GM21390 (cell line): Measurements from ENCODE around the gene CHCHD6.

Experiments
- ATAC-seq: cut with Tn5 transposase; IDR thresholded peaks from one replicate; pipeline ENCODE4 v1.9.1; 2021; ENCODE audit not compliant: unreplicated experiment

The CHCHD6 gene

DNA sequence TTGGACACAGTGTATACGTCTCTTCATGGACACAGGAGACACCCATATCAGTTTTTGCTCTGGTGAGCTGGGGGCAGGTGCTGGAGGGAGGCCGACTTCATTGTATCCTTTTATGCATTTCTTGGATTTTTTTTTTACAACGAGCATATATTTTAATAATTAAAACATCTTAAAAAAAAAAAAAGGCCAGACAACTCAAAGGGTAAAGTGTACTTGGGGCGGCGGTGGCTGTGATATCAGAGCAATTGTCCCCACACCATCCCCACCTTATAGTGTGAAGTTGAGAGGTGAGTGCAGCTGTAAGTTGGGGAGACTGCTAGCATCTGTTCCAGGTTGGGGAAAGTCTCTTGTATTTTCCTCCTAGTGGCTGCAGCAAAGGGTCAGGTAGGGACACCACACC lies 266.9 kb downstream of the CHCHD6 start:
- ATAC-seq, result no peak

DNA sequence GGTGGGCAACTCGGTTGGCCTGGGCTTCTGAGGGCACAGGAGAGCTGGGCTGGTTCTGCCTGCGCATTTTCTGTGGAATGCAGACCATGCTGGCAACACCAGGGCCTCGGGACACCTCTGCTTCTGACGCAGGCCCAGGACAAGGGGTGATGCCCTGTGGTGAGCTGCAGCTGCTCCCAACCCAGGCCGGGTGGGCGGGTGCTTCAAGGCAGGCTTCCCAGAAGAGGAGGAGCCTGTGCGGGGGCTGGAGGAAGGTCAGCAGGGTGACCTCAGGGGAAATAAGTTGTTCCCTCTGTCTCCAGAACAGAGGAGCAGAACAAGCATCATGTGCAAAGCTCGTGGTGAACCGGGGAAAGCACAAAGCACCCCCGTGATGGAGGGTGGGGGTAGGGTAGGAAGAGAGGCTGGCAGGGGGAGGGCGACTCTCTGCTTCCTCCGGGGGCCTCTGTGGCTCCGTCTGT lies 267.9 kb downstream of the CHCHD6 start:
- ATAC-seq, result no peak

DNA sequence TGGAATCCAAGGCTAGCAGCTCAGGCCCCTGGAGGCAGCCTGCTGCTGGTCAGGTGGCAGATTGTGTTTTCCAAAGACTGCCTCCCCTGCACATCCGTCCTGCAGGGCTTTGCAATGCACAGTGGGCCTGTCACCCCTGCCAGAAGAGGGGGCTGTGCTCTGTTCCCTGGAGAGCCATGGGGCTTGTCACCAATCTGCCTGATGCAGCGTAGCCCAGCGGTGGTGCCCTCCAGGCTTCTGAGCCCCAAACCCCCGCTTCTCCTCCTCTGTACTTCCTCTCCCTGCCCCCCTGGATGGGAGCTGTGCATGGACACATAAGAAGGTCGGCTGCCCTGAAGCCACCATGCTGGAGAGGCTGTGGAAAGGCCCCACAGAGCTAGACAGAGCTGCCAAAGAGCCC lies 268.8 kb downstream of the CHCHD6 start:
- no peak for ATAC-seq

DNA sequence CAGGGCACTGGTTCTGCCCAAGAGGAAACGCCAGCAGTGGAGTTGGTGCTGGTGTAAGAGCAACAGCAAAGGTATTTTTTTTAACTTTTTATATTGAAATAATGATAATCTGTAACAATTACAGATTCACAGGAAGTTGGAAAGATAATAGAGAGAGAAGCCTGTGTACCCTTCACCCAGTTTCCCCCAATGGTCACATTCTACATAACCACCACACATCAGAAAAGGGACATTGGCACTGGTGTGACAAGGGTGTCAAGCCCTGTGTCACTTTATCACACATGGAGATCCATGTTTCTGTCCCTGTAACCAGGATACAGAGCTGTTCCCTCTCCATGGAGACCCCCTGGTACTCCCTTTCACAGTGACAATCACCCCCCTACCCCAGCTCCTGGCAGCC lies 269.8 kb downstream of the CHCHD6 start:
- ATAC-seq, result no peak

DNA sequence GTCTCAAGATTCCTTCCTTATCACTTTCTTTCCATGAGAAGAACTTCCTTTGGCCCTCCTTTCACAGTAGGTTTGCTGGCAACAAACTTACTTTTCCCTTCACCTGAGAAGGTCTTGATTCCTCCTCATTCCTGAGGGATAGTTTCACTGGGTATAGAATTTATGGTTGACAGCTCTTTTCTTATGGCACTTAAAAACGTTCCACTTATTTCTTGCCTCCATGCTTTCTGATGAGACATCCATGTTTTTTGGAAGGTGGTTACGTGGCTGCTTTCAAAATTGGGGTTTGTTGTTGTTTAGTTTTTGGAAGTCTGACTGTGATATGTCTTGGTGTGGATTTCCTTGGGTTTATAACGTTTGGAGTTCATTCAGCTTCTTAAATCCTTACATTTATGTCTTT lies 270.7 kb downstream of the CHCHD6 start:
- no peak for ATAC-seq

DNA sequence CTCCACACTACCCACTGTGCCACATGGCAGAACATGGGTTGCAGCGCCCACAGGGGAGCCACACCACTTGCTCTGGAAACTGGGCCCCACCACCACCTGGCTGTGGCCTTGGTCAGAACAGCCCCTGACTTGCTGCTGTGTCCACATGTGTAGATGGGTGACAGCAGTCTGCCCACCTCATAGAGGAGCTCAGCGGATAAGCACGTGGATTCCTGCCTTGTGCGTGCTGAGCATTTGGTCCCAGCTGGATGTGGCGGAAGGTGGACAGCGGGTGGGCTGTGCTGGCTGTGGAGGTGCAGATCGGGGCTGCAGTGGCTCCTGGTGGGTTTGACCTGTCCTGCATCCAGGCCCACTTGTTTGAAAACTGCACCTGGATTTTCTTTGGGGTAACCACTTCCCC lies 272.9 kb downstream of the CHCHD6 start:
- no peak for ATAC-seq

DNA sequence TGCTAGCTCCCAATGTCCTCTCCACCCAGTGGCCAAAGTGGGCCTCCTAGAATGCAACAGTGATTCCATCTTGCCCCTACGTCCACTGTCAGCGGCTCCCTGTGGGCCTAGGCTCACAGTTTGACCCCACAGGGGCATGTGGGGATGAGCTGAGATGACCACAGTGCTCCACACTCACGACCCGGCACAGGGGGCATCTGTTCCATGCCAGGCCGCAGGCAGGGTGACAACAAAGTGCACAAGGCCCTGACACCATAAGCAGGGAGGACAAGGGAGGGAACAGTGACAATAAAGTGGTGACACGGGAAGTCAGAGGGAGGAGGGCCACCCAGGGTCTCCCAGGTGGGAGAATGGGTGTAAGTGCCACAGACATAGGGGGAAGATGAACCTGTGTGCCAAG lies 273.8 kb downstream of the CHCHD6 start:
- ATAC-seq, result no peak

DNA sequence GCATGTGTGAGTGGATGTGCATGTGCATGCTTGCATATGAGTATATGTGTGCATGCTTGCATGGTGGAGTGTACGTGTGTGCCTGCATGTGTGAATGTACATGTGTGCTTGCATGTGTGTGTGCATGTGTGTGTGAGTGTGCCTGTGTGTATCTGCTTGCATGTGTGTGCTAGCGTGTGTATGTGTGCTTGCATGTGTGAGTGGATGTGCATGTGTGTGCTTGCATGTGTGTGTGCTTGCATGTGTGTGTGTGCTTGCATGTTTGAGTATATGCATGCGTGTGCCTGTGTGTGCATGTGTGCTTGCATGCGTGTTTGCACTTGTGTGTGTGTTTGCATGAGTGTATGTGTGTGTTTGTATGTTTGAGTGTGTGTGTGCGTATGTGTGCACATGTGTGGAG lies 274.3 kb downstream of the CHCHD6 start:
- ATAC-seq, result no peak

DNA sequence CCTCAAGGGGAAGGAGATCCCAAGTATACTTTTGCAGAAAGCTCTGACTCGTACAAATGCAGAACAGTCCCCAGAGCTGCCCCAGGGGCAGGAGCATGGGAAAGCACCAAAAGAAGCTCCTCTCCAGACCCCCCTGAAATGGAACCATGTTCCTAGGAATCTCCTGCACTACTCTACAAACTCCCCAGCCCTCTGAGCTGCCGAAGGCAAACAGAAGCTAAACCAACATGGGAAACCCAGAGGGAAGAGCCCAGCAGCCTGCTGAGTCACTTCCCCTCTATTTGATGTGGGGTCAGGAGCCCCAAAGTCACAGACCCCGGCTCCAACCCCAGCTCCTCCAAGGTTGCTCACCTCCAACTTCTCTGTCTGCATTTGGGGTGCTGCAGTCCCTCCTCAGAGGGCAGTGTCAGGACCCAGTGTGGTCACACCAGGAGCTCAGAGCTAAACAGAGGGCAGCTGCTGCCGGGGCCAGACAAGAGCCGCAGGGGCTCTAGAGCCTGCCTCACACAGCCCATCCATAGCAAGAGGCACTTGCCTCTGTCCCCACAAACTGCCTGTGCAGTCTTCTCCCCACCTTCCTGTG lies 275.1 kb downstream of the CHCHD6 start:
- no peak for ATAC-seq

DNA sequence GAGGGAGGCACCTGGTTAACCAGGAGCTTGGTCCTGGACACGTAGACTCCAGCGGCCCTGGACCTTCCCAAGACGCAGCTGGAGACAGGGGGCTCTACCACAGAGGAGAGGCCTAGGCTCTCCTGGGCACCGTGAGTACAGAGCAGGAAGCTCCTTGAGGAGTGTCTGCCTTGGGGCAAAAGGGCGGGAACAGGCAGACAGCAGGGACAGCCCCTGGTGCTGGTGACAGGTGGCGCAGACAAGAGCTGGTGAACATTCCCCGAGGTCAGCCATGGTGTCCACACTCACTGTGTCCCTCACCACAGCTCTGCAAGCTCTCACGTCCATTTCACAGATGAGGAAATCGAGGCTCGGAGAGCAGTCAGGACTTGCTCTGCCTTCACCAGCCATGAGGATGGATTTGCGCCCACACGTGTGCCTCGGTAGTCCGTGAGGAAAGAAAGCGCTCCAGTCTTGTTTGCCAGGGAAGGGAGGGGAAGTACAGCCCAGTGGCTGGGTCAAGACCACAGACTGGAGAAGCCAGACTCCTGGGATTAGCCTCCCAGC lies 276.3 kb downstream of the CHCHD6 start:
- no peak for ATAC-seq

DNA sequence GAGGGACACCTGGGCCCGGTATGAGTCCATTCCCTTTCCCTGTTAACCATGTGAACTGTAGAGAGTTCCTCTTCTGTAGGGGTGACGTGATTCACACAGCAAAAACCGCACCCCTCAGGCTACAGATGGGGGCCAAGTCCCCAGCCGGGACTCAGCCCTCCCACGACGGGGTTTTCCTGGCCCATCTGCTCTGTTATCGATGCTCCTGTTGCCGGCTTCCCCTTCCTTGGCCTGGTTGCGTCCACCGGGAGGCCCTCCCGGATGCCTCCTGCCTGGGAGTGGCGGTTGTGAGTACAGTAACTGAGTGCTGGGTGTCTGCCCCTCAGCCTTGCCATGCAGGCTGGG lies 278.1 kb downstream of the CHCHD6 start:
- peak; percentile 22 for ATAC-seq

DNA sequence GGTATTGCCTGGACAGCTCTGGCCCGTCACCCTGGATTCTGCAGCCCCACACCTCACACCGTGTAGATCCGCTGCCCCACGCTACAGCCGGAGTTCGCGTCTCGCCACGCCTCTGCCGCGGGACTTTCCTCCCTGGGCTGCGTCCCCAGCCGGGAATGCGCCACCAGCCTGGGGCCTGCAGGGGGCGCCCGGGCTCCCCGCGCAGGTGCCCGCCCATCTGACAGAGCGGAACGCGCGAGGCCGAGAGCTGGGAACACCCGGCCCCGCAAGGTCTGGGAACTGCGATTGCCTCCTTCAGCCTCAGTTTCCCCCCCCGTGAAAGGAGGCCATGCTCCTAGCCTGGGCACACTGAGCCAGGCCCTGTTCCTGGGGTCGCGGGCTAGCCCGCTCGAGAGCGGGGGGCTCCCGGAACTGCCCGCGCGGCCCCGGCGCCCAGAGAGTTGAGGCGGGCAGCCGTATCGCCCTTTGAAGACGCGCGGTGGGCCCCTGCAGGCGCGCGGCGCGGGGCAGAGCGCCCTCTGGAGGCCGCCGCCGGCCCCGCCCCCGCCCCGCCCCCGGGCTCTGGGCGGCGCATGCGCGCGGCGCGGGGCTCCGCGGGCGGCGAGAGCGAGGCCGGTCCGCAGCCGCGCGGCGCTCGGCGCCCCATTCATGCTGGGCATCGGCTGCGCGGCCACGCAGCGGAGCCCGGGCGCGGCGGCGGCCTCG lies 278.6 kb downstream of the CHCHD6 start, which contains the start of gene PLXNA1:
TSS of gene PLXNA1 (plus strand) at position 645 of the 705 bp plus-strand sequence. CDS start 5,479 bp downstream, outside the sequence.
- ATAC-seq, result peak; percentile 73

DNA sequence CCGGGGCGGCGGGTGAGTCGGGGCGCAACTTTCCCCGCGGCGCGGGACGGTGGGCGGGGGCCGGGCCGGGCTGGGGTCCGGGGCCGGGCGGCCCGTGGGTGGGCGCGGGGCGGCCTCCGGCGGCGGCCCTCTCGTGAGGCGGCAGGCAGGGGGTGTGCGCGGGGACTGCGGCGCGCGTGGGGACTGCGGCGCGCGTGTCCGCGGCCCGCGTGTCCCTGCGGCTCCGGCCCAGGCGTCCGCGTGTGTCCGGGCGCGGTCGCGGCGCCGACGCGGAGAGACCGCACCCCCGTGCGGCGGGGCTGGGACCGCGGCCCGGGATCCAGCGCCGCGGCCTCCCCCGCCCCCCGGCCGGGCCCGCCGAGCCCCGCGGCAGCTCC lies 279.2 kb downstream of the CHCHD6 start:
- ATAC-seq, result no peak

DNA sequence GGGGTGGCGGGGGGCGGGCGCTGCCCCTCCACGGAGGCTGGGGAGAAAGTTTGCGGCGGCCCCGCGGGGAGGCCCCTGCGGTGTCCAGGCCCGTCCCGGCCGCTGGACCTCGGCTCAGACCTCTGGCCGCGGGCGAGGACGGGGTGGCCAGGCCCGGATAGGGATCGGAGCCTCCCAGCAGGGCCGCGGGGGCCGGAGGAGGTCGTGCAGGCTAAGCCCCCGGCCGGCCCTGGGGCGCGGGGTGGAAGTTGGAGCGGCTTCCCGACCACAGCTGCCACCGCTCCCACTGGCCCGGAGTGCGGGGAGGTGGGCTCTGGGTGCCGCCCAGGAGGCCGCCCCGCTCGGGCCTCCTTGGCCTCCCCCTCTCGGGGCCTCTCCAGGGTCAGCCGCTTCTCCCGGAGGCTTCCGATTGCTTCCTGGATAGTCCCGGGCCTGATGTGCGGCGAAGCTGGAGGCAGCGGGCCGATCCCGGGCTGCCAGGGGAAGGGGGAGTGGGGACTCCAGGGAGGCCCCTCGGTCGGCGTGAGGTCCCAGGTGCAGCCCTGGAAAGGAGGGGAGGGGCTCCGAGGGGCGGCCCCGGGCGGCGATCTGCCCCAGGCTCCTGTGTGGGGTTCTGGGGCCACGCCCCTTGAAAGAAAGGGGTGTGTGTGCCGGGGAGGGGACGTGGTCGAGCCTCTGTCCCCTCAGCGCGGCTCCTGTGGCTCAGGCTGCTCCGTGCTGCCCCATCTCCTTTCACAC lies 279.8 kb downstream of the CHCHD6 start:
- ATAC-seq, result no peak

DNA sequence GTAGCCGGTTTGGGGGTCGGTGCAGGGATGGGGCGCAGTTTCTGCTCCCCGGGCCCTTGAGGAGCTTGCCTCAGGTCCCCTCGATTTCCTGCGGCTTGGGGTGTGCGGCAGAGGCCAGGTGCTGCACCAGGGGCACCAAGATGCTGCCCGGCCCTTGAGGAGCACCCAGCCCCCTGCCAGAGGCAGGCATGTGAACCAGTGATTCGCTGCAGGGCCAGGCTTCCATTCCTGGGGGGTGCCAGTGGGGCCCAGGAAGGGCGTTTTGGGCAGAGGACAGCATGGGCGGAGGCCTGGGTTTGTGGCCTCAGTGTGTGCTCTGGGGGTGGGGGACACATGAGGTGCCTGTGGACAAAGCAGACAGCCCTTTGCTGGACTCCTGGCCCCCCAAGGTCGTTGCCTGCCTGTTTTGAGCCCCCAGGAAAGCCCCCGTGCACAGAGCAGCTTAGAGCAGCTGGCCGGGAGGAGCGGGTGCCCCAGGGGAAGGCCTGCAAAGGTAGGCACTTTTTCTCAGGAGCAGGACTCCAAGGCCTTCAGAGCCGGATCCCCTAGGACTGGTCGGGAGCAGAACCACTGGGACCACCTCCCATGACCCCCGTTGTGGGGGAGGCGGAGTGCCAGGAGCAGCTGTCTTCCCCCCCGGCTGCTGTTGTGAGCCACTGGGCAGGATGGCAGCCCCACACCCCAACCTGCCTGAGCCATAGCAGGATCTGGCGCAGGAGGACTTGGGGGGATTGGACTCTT lies 280.5 kb downstream of the CHCHD6 start:
- ATAC-seq, result no peak

DNA sequence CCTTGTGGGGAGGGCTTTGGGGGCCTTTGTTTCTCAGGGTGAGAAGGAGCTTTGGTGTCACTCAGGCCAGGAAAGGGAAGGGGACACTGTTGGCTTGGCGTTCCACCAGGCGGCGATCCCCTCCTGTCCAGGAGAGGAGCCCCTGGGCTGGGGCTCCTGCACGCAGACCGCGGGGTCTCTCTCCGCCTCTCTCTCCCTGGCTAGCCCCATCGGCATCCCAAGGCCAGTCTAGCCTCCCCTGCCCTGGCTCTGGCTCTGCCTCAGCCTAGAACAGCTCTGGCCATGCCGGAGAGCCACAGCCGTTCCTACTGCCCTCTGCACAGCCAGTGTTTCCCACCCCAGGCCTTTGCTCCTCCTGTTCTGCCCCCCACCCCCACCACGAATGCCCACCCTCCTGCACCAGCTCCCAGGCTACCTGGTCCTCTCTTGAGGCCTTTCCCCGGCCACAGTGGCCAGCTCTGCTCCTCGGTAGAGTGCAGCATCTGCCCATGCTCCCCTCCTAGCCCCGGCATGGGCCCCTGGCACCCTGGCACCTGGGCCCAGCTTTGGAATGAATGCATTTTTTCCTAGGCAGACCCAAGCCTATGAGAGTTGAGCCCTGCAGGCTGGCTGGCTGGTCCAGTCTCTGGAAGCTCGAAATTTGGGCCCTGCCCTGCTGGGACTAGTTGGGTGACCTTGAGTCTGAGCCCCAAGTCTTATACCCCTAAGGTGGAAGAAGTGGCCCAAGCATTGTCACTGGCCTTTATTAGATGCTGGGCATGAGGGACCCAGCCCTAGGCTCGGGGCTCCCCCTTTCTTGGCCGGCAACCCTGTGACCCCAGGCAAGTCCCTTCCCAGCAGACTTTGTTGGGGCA lies 281.3 kb downstream of the CHCHD6 start:
- no peak for ATAC-seq

DNA sequence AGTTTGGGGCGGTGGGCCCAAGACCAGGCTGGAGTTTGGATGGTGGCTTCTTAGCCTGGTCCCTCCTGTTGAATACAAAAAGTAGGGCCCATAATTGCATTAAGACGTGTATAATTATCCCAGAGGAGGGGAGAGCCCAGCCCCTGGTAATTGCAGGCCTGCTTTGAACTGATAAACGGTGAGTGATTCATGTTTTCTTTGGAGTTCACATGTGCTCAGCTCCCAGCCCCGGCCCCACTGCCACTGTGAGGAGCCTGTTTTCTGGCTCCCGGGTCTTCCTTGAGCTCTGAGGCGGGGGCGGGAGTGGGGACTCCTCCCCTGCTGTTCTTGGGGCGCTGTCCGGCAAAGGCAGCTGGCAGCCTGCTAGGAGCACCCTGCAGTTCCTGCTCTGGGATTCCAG lies 282.0 kb downstream of the CHCHD6 start:
- no peak for ATAC-seq

DNA sequence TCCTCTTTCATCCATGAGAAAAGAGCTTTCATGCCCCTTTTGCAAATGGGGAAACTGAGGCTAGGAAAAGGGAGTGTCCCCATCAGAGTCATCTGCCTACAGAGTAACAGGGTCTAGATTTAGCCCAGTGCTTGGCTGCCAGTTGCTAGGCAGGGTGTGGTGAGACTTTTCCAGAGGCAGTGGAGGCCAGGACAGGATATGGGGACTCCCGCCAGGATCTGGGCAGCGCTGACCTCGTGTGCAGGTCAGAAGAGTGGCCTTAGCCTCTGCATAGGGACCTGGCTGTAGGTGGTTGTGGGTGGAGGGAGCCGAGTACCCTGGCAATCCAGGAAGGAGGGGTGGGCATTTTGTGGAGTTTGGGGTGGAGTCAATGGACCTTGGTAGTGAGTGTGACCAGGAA lies 283.1 kb downstream of the CHCHD6 start:
- ATAC-seq, result no peak

DNA sequence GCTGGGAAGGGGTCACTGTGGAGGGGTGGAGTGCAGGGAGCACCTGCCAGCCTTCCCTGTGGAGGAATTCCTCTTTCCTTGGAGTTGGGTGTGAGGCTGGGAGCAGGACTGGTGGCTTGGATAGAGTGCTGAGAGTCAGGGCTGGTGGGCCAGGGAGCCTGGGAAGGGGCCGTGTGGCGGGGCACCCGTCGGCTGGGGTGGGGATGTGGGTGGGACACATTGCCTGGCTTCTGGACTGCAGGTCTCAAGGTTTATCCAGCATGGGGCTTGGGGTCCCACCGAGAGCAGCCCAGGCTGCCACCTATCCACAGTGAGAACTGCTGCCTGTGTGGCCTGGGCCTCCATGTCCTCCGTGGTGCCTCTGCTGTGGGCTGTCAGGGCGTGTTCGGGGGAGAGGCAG lies 283.6 kb downstream of the CHCHD6 start:
- no peak for ATAC-seq

DNA sequence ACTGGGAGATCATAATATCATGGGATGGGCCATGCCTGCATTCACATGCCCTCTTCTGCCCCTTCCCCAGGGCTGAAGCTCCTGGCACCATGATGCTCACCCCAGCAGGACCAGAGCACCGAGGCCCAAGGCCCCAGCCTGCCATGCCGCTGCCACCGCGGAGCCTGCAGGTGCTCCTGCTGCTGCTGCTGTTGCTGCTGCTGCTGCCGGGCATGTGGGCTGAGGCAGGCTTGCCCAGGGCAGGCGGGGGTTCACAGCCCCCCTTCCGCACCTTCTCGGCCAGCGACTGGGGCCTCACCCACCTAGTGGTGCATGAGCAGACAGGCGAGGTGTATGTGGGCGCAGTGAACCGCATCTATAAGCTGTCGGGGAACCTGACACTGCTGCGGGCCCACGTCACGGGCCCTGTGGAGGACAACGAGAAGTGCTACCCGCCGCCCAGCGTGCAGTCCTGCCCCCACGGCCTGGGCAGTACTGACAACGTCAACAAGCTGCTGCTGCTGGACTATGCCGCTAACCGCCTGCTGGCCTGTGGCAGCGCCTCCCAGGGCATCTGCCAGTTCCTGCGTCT lies 284.5 kb downstream of the CHCHD6 start:
- no peak for ATAC-seq
